EL (cell line): ENCODE measurements around the gene PPCDC.
A peak's percentile ranks its signal among the peaks of the same experiment; 100 is the strongest.

Source experiments
- DNase-seq: peaks from one replicate; pipeline ENCODE4 v3.0.0-alpha.2; 2016

PPCDC gene

GRCh38 chr15:75019916-75020315, 3.5 kb upstream of the PPCDC start:
- DNase-seq = no peak

DNA sequence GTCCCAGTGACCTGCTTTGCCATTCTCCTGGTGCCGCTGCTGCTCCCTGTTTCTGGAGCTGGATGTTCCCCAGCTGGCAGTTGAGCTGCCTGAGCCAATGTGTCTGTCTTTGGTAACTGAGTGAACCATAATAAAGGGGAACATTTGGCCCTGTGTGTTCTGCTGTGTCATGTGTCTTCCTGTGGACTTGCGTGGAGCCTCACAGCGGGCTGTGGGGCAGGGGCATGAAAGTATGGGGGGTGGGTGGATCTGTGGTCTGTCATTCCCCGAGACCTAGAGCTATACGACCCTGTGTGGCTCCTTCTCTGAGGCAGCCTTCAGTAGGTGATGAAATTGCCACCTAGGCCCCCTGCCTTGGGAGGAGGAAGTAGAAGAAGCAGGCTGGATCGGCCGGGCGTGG, 2.0 kb upstream of the PPCDC start:
- DNase-seq = no peak

- no peak for DNase-seq
These were observed 608 bp upstream of the PPCDC start for GRCh38 chr15:75022783-75023180.

DNA sequence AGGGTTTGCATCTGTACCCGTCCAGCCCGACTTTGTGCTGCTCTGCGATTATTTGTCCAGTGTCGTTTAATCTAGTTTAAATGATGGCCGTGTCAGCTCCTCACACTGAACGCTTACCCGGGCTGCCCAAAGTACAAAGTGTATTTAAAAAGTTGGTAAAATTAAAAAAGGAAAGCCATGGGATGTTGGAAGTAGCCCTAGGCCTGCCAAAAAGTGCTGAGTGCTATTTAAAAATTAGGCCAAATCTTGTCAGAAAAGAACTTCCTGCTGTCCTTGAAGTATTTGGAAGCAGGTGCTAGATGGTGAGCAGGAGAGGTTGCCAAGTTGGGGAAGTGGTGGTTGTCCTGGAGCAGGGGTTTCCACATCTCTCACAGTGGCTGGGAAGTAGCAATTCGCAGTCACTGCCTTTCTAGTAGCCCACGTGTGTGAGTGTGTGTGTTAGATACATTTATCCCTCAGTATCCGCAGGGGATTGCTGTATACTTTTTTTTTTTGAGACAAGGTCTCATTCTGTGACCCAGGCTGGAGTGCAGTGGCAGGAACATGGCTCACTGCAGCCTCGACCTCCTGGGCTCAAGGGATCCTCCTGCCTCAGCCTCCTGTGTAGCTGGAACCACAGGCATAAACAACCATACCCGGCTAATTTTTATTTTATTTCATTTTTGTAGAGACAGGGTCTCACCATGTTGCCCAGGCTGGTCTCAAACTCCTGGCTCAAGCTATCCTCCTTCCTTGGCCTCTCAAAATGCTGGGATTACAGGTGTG, 664 bp downstream of the PPCDC start:
- peak; percentile 27 for DNase-seq

DNA sequence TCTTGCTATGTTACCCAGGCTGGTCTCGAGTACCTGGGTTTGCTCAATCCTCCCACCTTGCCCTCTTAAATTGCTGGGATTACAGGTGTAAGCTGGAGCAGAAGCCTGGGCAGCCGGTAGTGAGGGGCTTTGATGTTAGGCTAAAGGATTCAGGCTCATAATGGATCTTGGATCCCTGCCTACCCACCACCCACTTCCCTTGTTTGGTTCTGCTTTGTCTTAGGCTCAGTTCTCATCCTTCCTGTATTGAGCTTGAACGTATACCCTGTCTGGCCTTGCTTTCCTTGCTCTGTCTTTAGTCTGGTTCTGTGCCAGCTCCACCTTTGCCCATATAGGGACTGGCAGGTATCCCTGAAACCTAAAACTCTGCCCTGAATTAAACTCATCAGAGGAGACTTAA, 1.7 kb downstream of the PPCDC start:
- no peak for DNase-seq

DNA sequence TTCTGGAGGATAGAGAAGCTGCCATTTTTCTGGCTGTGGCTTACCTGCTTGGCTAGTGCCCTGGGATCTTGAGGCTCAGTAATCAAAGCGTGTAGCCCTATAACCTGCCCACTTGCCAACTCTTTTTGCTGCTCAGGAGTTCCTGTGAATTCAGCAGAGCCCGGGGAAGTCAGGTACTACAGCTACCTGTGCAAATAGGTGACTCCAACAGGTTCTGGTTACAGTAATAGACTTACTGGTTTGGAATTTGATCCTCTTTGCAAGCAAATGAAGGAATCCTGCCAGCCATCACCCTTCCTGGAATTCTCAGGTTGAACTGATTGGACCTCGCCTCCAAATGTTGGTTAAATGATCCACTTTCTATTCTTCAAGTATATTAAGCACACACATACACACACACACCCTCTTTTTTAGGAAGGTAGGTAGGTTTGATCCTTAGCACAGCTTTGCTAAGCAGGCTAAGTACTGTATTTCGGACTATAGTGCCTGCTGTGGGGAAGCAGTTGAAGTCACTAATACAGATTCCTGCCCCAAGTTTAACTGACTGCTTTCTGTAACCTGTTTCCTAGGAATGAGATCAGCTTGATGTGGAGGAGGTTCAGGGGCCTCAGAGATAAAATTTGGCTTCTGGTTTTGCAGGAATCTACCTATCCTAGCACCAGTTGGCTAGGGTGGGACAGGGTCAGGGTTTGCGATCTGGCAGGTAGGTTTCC, 2.3 kb downstream of the PPCDC start:
- no peak for DNase-seq

GRCh38 chr15:75027551-75027950, 4.2 kb downstream of the PPCDC start:
- DNase-seq = no peak

- DNase-seq = no peak
These were observed 5.6 kb downstream of the PPCDC start for GRCh38 chr15:75028991-75029377.

- peak; percentile 92 for DNase-seq
These were observed 6.1 kb downstream of the PPCDC start for GRCh38 chr15:75029378-75030022.

GRCh38 chr15:75030023-75030413, 6.6 kb downstream of the PPCDC start:
- DNase-seq = peak; percentile 64

GRCh38 chr15:75030424-75030823, 7.0 kb downstream of the PPCDC start:
- no peak for DNase-seq

- peak; percentile 13 for DNase-seq
These were observed 8.5 kb downstream of the PPCDC start for GRCh38 chr15:75031848-75032247.

DNA sequence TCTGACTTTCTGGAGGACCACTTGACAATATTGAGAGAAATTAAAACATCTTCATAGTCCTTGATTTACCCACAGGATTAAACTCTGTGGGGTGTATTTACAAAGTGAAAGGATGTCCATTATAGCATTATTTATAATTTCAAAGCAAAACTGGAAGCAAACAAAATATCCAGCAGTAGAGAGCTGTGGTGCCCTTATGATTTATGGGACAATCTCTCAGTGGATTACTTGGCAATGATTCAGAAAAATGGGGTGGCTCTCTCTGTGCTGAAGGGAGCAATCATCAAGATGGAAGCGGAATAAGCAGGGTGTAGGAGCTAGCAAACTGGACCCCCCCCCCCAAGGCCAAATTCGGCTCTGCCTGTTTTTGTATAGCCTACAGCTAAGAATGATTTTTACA, 9.0 kb downstream of the PPCDC start:
- no peak for DNase-seq

GRCh38 chr15:75033809-75034208, 10.4 kb downstream of the PPCDC start:
- DNase-seq = no peak

GRCh38 chr15:75034615-75035014, 11.2 kb downstream of the PPCDC start:
- DNase-seq = no peak

DNA sequence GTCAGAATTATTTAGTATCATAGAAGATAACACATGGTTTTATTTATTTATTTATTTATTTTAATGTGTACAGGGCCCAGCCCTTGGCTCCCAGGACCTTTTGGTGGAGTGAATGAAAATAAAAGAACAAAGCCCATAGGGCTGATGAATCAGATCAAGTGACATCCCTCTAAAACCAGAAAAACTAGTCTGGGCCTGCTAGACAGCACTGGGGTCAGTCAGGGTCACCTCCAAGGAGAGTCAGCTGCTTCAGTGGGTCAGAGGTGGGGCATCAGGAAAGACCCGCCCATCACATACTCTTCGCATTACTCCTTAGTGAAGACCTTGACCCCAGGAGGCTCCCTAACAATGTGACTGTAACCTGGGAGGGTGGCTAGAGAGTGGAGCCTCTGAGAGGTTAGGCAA, 12.8 kb downstream of the PPCDC start:
- peak; percentile 45 for DNase-seq

DNA sequence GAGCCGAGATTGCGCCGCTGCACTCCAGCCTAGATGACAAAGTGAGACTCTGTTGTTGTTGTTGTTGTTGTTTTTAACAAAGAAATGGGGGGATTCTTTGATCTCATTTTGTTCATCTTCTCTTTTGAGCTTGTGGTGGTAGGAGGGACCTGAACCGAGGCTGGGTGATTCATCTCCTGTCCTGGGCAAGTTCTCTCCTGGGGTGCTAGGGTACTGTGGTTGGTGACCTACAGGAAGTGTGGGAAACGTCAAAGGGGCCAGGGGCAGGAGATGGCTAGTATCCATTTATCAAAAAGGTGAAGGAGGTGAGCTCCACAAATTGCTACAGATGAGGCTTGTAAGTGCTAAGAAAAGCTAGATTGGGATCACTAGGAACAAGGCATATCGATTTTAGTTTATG, 14.3 kb downstream of the PPCDC start:
- DNase-seq = peak; percentile 13

DNA sequence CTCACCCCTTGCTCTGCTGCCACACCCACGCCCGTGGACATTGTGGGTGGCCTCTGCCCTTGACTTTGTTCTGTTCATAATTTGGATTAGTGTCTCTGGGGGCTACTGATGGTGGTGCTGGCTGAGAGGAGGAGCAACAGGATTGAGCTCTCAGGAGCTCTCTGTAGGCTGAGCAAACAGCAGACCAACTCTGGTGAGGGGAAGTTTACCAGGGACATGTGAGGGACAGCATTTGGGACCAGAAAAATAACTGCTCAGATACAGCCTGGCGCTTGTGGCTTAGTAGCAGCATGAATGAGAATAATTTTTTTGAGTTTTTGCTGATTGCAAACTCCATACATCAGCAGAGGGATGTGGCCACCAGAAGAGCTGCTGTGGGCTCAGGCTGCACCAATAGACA, 14.8 kb downstream of the PPCDC start:
- DNase-seq = no peak

GRCh38 chr15:75042730-75043508, 19.5 kb downstream of the PPCDC start:
- DNase-seq = peak; percentile 39

GRCh38 chr15:75043509-75044257, 20.3 kb downstream of the PPCDC start:
- peak; percentile 99 for DNase-seq

- DNase-seq = no peak
These were observed 21.0 kb downstream of the PPCDC start for GRCh38 chr15:75044258-75044878.
